ENCODE data around the gene KPTN.
A peak's percentile ranks its signal among the peaks of the same experiment; 100 is the strongest.

The KPTN gene

GRCh38 chr19:47464675-47465419 is 19.2 kb downstream of the KPTN start:
- DNase-seq = no peak

- DNase-seq = no peak
Observed at GRCh38 chr19:47461876-47462275, 22.1 kb downstream of the KPTN start.

DNA sequence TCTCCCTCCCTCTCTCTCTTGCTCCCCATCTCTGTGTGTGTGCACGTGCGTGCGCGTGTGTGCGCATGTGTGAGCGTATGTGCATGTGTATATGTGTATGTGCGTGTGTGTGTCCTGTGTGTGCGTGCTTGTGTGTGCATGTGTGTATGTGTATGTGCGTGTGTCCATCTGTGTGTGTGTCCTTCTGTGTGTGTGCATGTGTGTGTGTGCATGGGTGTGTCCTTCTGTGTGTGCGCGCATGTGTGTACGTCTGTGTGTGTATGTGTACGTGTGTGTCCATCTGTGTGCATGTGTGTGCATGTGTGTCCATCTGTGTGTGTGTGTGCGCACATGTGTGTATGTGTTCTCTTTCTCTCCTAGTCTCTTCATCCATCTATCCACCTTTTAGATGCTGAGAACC is 24.5 kb downstream of the KPTN start:
- no peak for DNase-seq

- DNase-seq = no peak
Observed at GRCh38 chr19:47458672-47459071, 25.3 kb downstream of the KPTN start.

GRCh38 chr19:47456721-47457474 is 27.1 kb downstream of the KPTN start:
- DNase-seq = no peak

- no peak for DNase-seq
Observed at GRCh38 chr19:47450478-47450877, 33.5 kb downstream of the KPTN start.

DNA sequence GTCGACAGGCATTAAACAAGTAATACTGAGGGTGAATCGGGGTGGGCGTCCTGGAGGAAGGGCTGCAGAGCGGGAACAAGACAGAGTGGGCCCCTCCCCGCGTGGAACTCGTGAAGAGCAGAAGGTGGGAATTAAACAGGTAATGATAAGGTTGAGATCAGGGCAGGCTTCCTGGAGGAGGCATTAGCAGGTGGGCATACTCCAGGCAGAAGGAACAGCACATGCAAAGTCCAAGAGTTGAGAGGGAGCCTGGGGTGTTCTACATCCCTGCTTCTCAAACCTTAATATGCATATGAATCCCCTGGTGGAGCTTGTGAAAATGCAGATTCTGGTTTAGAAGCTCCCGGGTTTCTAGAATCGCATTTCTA is 35.7 kb downstream of the KPTN start:
- no peak for DNase-seq

DNA sequence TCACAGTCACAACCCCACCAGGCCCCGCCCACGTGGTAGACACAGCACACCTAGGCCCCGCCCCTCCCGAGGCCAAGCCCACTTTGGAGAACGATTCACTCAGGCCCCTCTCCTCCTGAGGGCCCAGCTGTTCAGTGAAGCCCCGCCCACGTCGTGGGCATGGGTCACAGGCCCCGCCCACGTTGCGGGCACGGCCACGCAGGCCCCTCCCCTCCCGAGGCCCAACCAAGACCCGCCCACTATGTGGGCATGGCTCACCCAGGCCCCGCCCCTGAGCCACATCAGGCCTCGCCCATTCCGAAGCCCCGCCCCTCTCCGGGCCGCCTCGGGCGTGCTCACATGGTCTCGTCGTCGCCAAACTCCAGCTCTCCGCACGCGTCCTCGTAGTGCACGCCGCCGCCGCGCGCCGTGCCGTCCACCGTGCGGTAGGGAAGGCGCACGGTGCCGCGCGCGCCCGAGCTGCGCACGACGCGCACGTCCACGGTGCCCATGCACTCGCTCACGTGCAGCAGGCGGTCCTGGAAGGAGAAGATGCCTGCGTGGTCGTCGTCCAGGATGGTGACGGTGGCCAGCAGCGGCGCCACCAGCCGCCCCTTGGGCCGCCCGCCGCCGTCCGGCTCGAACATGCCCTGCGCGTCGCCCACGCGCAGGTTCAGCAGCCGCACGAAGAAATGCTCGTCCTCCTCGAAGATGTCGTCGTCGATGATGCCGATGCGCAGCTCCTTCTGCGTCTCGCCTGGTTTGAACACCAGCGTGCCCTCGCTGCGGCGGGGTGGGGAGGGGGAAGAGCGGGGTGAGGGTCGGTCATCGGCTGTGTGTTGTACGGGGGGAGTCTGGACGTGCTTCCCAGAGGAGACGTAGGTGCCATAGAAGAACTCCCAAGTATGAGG is 36.3 kb downstream of the KPTN start:
- DNase-seq = peak; percentile 52

- DNase-seq = no peak
Observed at GRCh38 chr19:47446534-47447469, 37.2 kb downstream of the KPTN start.

- no peak for DNase-seq
Observed at GRCh38 chr19:47445937-47446402, 38.0 kb downstream of the KPTN start.

- DNase-seq = no peak
Observed at GRCh38 chr19:47445527-47445926, 38.5 kb downstream of the KPTN start.

DNA sequence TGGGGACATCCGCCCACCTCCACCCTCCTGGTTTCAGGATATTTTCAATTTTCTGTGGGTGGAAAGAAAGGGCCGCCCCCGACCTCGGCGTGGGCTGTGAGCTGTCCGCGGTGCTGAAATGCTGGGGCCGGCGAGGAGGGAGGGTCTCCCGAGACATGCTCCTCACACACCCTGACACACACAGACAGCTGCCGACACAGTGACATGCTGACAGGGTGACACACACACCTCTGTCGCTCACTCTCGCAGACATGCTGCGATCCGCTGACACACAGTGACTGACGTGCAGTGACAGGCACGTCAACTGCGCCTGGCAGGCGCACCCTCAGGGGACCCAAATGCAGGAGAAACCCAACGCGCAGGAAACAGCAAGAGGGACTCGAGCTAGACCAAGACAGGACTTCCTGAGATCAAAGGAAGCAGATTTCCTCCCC is 39.6 kb downstream of the KPTN start:
- no peak for DNase-seq

- DNase-seq = no peak
Observed at GRCh38 chr19:47443331-47443730, 40.7 kb downstream of the KPTN start.

GRCh38 chr19:47438793-47439220 is 45.2 kb downstream of the KPTN start:
- no peak for DNase-seq

DNA sequence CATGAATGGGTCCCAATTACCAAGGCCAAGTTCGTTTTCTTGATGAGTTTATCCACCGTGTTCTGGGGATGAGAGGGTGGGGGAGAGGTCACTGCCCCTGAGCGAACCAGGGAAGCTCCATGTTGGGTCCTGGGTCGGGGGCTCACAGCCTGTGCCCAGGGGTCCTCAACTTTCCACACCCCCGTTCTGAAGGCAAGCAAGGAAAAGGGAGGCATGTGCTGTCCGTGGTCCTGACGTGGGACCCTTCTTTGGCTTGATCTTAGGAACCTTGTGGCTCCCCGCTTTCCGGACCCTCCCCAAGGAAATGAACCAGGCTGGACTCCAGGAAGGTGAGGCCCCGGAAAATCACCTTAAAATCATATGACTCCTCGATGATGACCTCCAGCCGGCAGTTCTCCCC is 46.5 kb downstream of the KPTN start:
- no peak for DNase-seq

- peak; percentile 50 for DNase-seq
Observed at GRCh38 chr19:47436712-47437401, 47.2 kb downstream of the KPTN start.

GRCh38 chr19:47435883-47436417 is 48.1 kb downstream of the KPTN start:
- DNase-seq = no peak

DNA sequence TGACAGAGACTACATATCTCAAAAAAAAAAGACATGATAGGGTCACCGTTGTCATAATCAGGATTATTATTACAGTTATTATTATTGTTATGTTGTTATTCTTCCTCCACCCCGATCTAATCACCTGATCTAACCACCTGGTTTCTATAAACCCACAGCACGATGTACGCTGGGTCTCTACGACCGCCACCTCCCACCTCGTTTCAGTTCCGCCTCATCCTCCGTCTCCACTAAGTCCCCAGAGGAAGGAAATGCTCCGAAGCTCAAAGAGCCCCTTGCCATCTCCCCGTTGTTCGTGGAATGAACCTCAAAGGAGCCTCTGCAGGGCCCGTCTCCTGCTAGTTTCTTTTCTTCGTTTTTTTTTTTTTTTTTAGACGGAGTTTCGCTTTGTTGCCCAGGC is 48.8 kb downstream of the KPTN start:
- DNase-seq = no peak

DNA sequence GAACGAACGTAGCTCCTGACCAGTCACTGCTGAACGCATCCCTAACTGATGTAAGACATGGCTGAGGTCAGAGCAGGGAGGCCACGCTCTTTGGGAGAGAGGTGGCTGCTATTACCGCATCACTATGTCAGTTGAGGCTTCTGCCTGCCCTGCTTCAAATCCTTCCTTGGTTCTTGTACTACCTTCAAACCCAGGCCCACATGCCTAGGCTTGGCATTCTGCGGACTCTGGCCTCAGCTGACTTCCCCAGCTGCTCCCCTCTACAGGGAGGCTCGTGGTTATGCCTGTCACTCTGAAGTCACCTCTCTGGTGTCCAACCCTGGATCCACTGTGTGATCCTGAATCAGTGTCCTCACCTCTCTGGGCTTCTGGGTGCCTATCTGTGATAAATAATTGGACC is 49.9 kb downstream of the KPTN start:
- no peak for DNase-seq

DNA sequence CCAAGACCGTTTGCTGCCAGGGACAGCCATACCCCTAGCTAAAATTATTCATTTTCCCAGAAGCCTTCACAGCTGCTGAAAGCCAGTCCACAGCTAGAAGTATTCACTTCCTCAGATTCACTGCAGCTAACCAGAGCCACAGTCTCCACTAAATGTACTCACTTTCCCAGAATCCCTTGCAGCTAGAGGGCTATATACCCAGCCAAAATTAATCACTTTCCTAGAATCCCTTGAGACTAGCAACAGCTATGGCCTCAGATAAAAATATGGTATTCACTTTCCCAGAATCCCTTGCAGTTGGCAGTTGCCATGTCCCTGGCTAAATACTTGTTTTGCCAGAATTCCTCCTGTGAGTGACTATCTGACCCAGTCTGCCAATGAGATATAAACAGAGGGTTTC is 50.9 kb downstream of the KPTN start:
- DNase-seq = peak; percentile 51

DNA sequence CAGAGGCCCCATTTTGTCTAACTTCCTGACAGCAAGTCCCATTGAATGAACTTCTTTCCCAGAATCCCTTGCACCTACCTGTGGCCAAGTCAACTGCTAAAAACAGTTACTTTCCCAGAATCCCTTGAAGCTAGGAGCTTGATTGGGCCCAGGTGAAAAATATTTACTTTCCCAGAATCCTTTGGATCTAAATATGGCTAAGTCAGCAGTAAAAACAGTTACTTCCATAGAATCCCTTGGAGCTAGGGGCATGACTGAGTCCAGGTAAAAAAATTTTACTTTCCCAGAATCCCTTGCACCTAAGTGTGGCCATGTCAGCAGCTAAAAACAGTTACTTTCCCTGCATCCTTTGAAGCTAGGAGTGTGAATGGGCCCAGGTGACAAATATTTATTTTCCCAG is 51.5 kb downstream of the KPTN start:
- DNase-seq = no peak

Measured in fibroblast of skin of right biceps (primary cell).